ENCODE results near the gene PAFAH1B1.

PAFAH1B1 gene

GRCh38 chr17:2723505-2723996 is 130.1 kb downstream of the PAFAH1B1 start:
- no peak for DNase-seq

DNA sequence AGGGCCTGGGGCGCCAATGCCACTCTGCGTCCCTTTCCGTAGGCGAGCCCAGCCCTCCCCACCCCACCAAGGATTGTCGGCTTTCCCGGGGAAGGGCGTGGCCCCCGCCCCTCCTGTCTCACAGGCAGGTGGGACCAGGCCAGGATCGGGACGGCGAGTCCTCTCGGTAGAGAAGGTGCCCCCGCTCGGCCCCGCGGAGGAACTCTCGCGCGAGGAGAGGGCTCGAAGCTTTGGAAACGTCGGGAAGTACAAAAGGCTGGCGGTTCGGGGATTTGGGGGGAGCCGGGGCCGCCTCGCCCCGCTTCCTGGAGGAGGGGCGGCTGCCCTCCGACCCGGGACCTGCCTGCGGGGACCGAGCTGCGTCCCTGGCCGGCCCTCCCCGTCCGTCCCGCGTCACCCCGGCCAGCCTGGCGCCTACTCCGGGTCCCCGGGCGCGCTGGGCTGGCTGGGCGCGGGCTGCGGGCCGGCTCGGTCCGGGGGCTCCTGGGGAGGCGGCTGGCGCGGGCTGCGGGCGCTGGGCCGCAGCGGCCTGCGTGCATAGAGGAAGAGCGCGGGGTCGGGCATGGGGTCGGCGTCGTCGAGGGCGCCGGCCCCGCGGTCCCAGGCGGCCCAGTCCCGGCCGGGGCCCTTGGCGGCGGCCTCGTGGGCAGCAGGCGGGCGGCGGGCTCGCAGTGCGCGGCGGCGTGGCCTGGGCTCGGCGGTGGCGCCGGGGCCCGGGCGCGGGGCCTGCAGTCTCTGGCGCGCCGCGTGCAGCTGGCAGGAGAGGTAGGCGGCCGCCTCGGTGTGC is 130.7 kb downstream of the PAFAH1B1 start:
- DNase-seq: no peak

GRCh38 chr17:2724784-2725164 is 131.3 kb downstream of the PAFAH1B1 start:
- no peak for DNase-seq

GRCh38 chr17:2730764-2731353 is 137.4 kb downstream of the PAFAH1B1 start:
- no peak for DNase-seq

GRCh38 chr17:2731807-2732206 is 138.4 kb downstream of the PAFAH1B1 start:
- no peak for DNase-seq

- DNase-seq: no peak
Measured at GRCh38 chr17:2734939-2735338, 141.5 kb downstream of the PAFAH1B1 start.

All from GOT3 (cell line).